Thyroid gland (tissue), 4 donors: ENCODE data around the gene CYP21A2.
"Not testable (repeated sequence)": the region's sequence is repeated elsewhere in the genome, so short reads cannot be mapped to it uniquely, and the experiment has no call there.

Experiments
- CTCF ChIP-seq, 6 experiments: fragments of 200-600 bp in 3 of 6; fragments of 450-650 bp in 3 of 6; sonication (generic) in 3 of 6; IDR thresholded peaks; one replicate each; pipeline ENCODE4 v1.5.1; 2016 to 2019; ENCODE audit warnings: antibody characterized with exemption in 6 of 6, mild to moderate bottlenecking in 2 of 6, inconsistent platforms in 1 of 6, moderate library complexity in 1 of 6
- POLR2A ChIP-seq, 2 donors: fragments of 450-650 bp; IDR thresholded peaks; one replicate each; pipeline ENCODE4 v1.6.1; 2017; ENCODE audit warnings: antibody characterized with exemption in 2 of 2, mild to moderate bottlenecking in 2 of 2, moderate library complexity in 1 of 2

DNA sequence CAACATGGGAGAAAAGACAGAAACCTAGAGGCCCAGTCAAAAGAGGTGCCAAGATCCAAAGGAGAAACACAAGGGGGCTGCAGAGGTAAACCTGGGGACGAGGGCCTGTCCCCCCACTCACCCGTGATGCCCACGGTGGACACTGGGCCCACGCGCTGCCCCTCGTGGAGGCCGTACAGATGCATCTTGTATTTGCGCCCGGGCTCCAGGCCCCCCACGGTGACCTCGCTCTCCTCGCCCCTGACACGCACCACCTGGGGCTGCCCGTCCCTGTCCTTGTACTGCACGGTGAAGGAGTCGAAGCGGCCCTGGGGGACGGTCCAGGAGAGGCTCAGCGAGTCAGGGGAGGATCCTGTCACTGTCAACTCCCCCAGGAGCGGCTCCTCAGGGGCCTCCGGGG lies 10.9 kb downstream of the CYP21A2 start:
- not testable (repeated sequence) for TF ChIP-seq CTCF, POLR2A (IDR thresholded peaks at IDR 0.05)
